Measurements from ENCODE around the gene LPAR6.
A peak's percentile ranks its signal among the peaks of the same experiment; 100 is the strongest.
"Not testable (repeated sequence)": the region's sequence is repeated elsewhere in the genome, so short reads cannot be mapped to it uniquely, and the experiment has no call there.

LPAR6 gene, protein sequence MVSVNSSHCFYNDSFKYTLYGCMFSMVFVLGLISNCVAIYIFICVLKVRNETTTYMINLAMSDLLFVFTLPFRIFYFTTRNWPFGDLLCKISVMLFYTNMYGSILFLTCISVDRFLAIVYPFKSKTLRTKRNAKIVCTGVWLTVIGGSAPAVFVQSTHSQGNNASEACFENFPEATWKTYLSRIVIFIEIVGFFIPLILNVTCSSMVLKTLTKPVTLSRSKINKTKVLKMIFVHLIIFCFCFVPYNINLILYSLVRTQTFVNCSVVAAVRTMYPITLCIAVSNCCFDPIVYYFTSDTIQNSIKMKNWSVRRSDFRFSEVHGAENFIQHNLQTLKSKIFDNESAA

DNA sequence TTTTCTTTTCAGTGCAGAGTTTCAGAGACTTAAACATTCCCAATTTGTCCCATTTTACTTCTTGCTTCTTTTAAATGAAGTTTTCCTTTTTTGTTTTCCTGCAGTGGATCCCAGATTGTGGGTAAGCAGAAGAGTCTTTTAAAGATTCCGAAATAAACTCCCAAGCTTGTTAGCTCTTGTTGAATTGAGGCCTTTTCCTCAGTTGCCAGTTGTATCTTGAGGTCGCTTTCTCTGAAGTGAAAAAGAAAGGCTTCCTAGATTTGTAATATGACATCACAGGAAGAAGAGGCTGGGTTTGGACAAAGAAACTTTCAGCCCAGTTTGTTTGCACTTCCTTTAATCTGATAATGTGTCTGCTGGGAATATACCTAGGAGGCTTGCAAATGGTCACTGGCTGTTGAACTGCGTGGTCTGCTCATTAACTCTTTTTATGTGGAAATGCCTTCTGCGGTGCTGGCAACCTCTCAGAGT, at the start of gene LPAR6:
Gene LPAR6 (minus strand): TSS at position 233 of the 471 bp plus-strand sequence. CDS start 690 bp downstream, outside the sequence.
- FAIRE-seq: no peak

DNA sequence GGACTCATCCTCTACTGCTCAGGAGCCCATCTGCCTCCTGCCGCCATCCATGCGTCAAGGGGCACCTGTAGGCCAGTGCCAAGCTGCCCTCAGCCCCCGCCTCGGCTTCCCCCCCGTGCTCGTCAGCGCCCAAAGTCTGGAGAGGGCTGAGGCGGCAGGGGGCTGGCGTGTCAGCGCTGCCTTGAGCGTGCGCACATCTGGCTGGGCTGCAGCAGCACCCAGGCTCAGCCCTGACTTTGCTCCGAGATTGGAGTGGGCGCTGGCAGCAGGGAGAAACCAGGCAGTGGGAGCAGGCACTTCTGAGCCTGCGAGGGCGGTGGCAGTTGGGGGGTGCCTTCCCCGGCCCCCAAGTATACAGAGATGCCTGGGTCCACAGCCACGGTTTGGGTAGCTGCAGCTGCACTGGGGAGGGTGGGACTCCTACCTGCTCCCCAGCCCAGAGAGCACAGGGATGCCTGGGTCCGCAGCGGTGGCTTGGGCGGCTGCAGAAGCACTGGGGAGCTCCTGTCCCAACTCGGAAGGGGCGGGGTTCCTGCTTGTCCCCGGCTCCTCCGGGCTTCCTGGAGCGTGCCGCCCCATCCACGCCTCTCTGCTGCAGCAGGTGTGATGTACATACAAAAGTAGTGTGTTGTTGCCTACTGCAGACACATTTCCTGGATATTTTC, 44.8 kb upstream of the LPAR6 start:
- no peak for FAIRE-seq

DNA sequence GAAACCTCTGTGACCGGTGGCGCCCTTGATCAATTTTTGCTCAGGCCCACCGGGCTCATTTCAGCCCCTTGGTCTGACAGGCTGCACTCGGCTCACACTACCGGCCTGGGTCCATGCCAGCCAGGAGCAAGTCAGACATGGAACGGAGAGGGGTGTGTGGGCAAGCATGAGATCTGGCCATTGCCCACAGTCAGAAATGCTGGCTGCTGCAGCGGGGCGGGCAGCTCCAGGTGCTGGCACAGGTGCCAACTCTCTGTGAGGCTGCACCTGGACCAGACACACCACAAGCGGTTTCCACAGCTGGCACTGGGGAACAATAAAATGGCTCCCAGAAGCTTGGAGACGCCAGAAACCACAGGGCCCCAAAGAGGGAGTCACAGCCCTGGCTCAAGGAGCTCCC, 43.6 kb upstream of the LPAR6 start:
- FAIRE-seq: no peak

DNA sequence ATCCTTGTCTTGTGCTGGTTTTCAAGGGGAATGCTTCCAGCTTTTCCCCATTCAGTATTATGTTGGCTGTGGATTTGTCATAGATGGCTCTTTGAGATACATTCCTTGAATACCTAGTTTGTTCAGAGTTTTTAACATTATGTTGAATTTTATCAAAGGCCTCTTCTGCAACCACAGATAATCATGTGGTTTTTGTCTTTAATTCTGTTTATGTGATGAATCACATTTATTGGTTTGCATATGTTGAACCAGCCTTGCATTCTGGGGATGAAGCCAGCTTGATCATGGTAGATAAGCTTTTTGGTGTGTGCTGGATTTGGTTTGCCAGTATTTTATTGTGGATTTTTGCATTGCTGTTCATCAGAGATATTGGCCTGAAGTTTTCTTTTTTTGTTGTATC, 38.3 kb upstream of the LPAR6 start:
- not testable (repeated sequence) for FAIRE-seq

DNA sequence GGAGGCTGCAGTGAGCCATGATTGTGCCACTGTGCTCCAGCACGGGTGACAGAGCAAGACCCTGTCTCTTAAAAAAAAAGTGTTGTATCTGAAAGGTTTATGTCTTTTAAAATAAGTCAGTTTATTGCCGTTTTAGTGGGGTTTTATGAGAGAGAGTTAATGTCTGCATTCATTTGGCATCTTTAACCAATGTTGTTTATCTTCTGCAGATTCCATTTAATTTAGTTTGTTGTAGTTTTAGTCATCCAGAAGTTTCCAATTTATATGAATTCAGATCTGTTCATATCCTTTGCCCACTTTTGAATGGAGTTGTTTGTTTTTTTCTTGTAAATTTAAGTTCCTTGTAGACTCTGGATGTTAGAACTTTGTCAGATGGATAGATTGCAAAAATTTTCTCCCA, 36.7 kb upstream of the LPAR6 start:
- no peak for FAIRE-seq

DNA sequence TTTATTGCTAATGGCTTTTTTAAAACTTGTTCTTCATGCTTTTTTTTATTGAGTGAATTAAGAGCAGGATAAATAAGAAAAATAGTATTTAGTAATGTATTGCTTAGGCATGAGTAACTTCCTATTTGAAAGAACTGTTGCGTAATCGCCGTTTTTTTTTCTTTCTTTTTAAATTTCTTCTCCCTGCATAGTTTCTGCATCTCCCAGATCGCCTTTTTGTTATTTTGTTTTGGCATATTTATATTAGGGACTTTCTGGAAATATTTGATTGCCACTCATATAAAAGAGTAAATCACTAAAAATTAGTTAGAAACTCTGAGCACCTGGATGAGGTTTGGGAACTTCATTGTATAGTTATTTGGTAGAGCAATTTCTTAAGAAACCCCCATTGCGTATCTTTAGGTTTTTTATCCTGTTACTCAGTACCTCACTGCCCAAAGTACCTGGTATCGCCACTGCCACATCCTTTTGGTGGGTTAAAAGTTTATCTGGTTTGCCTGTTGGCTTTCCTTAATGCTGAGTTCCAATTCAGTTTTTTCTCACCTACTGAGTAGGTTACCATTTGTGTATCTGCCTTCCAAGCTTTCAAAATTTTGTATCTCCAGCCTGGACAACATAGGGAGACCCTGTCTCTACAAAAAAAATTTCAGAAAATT, 36.2 kb upstream of the LPAR6 start:
- FAIRE-seq: no peak

DNA sequence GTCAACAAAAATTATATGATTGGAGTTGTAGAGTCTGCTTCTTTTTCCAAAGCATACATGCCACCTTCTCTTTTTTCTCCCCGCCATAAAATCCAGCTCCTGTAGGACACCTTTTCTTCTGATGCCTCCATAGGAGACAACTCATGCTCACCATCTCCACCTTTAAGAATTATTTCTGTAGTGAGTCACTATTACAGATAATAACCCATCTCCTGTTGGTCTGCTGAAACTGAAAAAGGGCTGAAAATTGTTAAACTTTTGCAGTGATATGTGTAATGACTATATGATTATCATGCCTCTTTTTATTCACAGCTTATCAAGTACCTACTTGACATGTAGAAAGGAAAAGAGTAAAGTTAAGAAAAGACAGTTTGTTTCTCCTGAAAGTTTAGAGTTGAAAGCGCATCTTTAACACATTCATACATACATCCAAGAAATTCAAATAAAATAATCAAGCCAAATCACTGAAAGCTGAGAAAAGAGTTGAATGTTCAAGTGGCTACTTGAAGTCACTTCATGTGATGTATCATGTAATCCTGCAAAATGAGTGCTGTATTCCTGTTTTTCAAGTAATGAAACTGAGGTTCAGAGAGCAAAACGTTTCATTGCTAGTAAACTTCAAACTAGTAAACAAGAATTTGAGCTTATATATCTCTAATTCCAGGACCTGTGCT, 35.5 kb upstream of the LPAR6 start:
- FAIRE-seq: no peak

DNA sequence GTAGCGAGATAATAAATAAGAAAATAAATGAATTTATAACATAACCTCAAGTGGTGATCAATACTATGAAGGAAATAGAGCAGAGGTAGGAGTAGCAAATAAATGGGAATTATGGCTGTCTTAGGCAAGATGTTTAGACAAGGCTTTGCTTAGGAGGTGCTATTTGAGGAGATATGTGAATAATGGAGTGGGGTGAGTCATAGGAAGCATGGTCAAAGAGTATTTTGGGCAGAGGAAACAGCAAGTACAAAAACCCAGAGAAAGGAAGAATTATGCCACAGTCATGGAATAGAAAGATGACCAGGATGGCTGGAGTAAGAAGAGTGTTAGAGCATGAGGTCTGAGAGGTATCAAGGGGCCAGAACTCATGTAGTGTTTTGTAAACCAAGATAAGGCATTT, 33.6 kb upstream of the LPAR6 start:
- FAIRE-seq: no peak

DNA sequence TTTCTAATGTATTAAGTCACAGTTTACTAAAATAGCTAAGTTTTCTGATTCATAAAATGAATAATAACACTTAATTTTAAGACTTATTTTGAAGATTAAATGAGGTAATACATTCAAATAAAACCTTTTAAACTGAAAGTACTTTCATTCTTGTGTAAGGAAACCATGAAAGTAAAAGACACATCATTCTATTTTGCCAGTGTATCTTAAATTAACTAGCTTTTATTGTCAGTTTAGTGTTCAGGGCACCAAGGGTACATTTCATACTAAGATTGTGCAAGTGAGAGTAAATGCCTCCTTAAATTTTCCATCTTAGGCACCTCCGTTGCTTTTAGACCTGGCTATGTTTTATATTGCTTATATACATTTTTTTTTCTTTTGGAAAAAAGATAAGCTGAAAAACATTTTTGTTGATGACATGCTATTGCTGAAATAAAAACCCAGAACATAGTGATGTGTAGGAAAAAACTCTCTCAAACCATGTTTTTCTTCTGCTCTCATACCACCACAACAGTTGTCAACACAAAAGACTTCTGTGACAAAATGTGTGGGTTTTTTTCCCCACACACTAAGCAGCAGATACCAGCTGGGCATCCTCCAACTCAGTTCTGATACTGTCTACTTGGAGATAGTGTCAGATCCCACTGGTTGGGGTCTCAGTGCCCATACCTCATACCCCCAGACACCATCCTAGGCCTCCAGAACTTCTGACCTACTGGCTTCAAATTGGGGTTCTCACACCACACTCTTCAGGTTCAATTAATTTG, 30.7 kb upstream of the LPAR6 start:
- FAIRE-seq: peak; percentile 98

DNA sequence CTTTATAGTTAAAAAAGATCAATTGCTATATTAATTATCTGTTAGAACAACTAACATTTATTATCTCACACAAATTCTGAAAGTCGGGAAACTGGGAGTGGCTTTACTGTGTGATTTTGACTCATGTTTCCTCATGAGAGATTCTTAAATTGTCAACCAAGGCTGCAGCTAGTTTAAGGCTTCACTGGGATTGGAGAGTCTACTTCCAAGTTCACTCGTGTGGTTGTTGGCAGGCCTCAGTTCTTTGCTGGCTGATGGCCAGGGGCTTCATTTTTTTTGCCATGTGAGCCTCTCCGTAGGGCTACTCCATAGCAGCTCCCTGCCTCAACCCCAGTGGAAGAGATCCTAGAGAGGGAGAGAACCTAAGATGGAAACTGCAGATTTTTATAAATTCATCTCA, 24.5 kb upstream of the LPAR6 start:
- FAIRE-seq: no peak

DNA sequence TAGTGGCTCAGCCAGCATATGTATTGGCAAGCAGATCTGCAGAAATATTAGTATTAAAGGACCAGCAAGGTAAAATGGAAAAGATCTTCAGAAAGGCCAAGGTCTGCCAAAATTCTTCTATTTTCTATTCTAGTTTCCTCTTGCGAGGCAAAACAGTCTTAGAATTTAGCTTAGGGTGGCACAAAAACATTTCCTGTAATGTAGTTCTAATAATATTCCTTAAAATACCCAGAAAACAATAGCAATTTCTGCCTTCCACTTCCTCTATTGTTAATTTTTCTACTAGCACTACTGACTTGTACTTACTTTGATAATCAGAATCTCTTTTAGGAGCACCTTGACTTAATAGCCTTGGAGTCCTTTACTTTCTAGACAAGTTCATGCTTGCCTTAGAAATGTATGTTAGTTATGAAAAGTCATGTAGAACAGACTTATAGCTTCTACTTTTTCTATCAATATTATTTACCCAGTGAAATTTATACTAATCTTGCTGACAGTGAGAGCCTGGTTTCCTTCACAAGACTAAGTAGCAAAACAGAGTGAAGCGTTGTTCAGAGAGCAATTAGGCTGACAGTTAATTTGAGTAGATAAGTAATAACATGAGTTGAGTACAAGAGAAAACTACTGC, 23.9 kb upstream of the LPAR6 start:
- no peak for FAIRE-seq

DNA sequence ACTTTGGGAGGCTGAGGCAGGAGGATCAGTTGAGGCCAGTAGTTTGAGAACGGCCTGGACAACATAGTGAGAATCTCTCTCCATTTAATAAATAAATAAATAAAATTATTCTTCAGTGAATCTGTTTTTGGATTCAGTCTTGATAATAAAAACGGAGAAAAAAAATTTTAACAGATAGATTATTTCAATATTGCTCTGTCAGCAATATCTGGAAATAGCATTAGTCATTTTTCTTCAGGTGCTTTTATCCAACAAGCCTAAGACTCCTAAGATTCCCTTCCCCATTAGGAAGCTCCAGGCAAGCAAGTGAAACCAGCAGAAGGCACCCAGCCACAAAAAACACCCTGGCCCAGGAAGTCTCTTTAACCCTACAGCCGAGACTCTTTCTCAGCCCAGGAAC, 21.3 kb upstream of the LPAR6 start:
- no peak for FAIRE-seq

DNA sequence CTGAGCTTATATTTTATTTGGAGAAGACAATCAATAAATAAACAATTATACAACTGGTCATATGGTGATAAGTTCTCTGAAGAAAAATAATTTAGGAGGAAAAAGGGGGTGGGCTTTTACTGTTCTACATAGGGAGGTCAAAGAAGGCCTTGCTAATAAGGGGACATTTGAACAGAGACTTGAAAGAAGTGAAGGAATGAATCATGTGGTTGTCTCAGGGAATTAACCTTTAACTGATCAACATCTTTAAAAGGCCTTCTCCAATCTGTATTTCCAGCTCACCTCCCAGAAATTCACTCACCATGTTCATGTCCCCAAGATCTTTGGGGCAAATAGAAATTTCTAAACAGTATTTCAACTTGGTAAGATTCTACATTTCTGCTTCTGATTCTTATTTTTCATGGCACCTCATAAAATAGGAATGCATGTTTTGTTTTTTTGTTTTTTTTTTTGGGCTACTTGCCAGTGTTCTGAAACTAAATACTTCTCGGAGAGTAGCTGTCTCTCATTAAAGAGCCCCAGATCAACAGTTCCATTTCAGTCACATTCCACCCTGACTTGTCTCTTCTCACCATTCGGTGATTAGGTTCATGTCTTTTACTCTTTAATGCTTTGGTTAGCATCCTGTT, 19.2 kb upstream of the LPAR6 start:
- no peak for FAIRE-seq

DNA sequence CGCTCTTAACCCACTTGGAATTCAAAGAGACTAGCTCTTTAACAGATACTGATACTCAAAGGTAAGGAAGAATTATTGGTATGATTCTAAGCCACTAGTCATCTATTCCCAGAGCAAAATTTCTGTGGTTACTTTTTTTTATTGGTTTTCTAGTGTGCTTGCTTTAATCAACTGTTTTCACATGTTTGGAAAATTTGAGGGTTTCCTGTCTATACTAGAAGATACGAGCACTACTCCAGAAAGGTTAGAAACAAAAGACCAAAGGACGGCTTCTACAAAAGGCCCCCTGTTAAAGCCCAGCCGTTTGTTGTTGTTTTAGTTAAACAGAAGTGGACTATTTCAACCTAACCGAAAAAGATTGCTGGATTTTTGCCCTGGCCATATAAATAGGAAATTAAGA, 18.5 kb upstream of the LPAR6 start:
- no peak for FAIRE-seq

DNA sequence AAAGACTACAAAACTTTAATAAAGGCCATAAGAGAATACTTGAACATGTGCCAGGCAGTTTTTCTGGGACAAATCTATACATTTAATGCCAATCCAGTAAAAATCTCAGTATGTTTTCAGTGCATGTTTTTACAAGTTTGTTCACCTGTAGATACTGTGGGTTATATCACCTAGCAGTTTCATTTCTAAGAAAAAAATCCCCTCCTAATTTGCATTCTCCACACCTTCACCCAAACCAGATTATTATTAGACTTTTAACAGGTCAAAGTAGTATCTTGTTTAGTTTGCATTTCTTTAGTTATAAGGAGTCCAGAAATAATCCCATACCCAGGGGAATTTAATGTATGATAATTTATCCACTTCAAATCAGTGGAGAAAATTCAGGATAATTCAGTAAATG, 17.0 kb upstream of the LPAR6 start:
- FAIRE-seq: no peak

DNA sequence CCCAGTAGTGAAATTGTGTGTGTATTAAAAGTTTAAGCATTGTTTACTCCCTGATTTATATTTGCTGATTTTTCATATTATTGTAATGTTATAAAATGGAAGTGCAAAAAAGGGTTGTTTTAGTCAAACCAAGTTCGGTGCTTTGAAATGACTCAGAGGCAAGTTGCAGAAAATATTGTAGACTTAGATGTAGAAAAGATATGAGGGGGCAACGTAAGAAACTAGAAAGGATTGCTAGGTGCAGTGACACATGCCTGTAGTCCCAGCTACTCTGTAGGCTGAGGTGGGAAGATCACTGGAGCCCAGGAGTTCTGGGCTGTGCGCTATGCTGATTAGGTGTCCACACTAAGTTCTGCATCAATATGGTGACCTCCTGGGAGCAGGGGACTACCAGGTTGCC, 16.1 kb upstream of the LPAR6 start:
- FAIRE-seq: no peak

DNA sequence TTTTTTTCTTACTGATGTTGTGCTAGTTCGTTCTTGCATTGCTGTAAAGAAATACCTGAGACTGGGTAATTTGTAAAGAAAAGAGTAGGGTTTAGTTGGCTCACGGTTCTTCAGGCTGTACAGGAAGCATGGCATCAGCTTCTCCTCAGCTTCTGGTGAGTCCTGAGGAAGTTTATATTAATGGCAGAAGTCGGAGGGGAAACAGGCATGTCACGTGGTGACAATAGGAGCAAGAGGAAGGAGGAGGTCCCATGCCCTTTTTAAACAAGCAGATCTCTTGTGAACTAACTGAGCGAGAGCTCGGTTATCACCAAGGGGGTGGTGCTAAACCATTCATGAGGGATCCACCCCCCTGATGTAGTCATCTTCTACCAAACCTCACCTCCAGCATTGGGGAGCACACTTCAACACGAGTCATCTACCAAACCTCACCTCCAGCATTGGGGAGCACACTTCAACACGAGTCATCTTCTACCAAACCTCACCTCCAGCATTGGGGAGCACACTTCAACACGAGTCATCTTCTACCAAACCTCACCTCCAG, 13.9 kb upstream of the LPAR6 start:
- FAIRE-seq: not testable (repeated sequence)

DNA sequence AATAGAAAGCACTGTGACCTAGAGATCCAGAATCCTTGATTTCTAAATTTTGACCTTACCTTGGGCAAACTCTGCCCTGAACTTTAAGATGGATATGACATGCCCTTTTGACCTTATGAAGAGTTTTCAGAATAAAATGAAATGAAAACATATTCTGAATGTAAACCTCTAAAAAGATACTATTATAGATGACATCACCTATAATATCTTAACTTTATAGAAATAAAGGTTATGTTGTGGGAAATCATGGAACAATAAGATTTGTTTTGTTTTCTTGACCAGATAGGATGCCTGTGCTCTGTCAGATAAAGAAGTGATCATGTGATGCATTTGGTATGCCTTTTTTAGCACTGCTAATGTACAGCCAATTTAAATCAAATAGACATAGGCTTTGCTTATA, 13.1 kb upstream of the LPAR6 start:
- no peak for FAIRE-seq

DNA sequence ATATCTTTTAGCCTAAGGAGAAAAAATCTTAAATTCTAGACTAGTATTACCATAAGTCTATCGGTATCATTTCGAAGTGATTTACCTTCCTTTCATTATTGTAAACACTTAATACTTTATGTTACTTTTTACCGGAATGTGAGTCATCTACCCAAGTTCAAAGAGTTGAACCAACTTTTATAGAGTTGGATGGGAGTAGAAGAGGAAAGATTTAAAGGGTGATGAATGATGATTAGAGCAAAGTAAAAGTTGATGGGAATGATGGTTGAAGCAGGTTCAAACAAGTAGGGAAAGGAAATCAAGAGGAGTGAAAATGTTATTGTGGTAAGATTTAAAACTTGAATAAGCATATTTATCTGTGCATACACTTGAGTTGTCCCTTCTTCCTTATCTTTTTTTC, 11.3 kb upstream of the LPAR6 start:
- FAIRE-seq: no peak

DNA sequence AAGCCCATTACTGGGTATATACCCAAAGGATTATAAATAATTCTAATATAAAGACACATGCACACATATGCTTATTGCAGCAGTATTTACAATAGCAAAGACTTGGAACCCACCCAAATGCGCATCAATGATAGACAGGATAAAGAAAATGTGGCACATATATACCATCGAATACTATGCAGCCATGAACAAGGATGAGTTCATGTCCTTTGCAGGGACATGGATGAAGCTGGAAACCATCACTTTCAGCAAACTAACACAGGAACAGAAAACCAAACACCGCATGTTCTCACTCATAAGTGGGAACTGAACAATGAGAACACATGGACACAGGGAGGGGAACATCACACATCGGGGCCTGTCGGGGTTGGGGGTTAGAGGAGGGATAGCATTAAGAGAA, 9.1 kb upstream of the LPAR6 start:
- FAIRE-seq: not testable (repeated sequence)

DNA sequence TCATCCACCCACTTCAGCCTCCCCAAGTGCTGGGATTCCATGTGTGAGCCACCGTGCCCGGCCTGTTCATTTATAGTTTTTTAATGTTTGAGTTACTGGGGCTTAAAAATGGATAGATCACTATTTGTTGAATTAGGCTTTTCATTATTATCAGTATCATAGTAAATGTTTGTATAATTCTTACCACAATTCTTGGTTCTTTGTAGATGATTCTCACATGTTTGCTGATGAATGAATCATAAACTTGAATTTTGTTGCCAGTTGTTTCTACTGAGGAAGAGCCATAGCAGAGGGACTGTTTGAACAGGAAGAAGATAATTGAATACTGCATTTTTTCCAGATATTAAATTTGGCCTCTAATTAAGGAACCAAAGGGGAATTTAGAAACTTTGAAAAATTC, 2.6 kb upstream of the LPAR6 start:
- FAIRE-seq: no peak
